ENCODE results near the gene FADS2. TPM values are rescaled to one million over a fixed set of nuclear protein-coding genes. Genes with fewer than 3 reads are reported as not detected.

FADS2 gene
- total and polyA plus RNA-seq, 3 donors from 2014 or later, result 73.5 to 123 (median 80.8) TPM

DNA sequence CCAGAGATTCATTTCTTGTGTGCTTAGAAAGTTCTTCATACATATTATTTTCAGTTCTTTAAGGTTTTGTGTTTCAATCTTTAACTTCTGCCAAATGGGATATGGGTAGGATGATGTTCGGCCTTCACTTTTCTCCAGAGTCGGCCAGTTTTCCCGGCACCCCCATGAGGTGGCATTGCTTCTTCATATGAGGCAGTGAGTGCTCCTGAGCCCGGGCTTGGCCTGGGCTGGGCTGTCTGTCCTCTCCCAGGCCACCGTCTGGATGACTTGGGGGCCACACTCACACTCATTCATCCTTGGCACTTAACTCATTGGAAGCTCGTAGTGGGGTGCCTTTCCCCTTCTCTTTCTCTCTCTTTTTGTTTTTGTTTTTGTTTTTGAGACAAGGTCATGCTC, 23.8 kb downstream of the FADS2 start:
- DNase-seq, result no peak
- no peaks in the 10 kb centered on the region for H3K36me3 ChIP-seq (ENCODE audit: low read depth, missing control alignments)

DNA sequence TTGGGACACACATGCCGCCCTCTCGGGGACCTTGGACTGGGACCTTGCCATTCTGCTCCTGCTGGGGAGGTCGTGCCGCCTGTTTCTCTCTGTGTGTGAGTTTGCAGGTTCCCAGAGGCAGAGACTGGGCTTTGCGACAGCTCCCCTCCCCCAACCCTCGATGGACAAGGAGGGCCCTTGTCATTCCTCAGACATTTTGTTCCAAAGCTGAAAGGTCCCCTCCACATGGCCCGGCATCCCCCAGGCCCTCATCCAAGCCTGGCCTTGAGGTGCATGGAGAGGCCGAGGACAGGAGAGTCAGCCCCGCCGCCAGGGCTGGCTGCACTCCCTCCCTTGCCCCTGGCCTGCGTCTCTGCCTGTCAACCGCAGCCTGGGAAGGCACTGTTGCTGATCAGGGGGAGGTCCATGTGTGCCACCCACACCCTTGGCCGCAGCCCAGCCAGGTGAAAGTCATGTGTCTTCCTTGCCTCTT, 25.6 kb downstream of the FADS2 start:
- peak; percentile 79 for DNase-seq
- 41 to 76% methylated on average over 9 to 10 of the region's 13 CpGs for WGBS, 2 donors
- Histone ChIP-seq H3K4me1 (peaks cover 52% of the 10 kb centered on the region), H3K27me3 (no peaks in the 10 kb centered on the region), H3K27ac (peak overlapping the region; percentile 59 to 69), H3K9me3 (no peaks in the 10 kb centered on the region), H3K36me3 (ENCODE audit: low read depth, missing control alignments) (no peaks in the 10 kb centered on the region), H3K4me3 (no peak overlapping the region)
- TF ChIP-seq, protein P1, sequence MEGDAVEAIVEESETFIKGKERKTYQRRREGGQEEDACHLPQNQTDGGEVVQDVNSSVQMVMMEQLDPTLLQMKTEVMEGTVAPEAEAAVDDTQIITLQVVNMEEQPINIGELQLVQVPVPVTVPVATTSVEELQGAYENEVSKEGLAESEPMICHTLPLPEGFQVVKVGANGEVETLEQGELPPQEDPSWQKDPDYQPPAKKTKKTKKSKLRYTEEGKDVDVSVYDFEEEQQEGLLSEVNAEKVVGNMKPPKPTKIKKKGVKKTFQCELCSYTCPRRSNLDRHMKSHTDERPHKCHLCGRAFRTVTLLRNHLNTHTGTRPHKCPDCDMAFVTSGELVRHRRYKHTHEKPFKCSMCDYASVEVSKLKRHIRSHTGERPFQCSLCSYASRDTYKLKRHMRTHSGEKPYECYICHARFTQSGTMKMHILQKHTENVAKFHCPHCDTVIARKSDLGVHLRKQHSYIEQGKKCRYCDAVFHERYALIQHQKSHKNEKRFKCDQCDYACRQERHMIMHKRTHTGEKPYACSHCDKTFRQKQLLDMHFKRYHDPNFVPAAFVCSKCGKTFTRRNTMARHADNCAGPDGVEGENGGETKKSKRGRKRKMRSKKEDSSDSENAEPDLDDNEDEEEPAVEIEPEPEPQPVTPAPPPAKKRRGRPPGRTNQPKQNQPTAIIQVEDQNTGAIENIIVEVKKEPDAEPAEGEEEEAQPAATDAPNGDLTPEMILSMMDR (IDR thresholded peaks at IDR 0.05), result no peak
- no peak for TF ChIP-seq POLR2A (IDR thresholded peaks at IDR 0.05)
- intact Hi-C loops (cut with DNase I; ENCODE audit: low total_unique reads), result no loop called here

More for the DNA sequence above, 23.8 kb downstream of the FADS2 start:
- H3K4me1 ChIP-seq, result peaks cover 52% of the 10 kb centered on the region
- H3K27ac ChIP-seq, result peak overlapping the region; percentile 59 to 77
- no peak overlapping the region for H3K4me3 ChIP-seq
- H3K27me3 ChIP-seq, result no peaks in the 10 kb centered on the region
- H3K9me3 ChIP-seq, result no peaks in the 10 kb centered on the region
- no peak for TF ChIP-seq POLR2A (IDR thresholded peaks at IDR 0.05)
- TF ChIP-seq, protein P1 (IDR thresholded peaks at IDR 0.05), result no peak
- WGBS, 2 donors, result 56% methylated on average over 6 of the region's 6 CpGs
- intact Hi-C loops (cut with DNase I; ENCODE audit: low total_unique reads), result no loop called here

DNA sequence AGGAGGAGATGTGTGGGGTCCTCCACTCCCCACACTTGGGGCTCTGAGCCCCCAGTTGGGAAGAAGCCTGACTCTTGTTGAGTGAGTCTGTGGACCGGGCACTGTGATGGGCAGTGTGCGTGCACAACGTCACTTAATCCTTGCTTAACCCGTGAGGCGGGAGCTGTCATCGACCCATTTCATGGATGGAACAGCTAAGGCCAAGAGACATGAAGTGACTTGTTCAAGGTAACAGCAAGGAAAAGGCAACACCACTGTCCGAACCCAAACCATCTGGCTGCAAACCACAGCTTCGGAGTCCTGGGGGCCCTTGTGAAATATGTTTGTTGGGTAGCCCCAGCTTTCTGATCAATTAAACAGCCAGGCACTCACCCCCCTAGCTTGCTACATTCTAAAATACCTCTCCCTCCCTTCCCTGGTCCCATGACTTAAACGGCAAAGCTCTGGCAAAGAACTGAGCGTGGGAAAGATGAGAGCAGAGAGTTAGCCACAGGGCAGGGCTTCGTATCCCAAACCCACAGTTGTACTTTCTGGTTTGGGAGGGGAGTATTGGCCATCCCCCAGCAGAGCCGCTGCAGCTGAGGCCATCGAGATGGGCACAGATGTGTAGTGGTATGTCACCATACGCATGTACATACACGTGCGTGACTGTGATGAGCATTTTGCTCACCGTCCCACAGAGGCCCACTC, 26.3 kb downstream of the FADS2 start:
- TF ChIP-seq, protein P1 (IDR thresholded peaks at IDR 0.05), result no peak
- TF ChIP-seq POLR2A (IDR thresholded peaks at IDR 0.05), result no peak
- Histone ChIP-seq H3K27me3 (no peaks in the 10 kb centered on the region), H3K9me3 (no peaks in the 10 kb centered on the region), H3K4me1 (peaks cover 52% of the 10 kb centered on the region), H3K27ac (peak overlapping the region; percentile 59 to 69), H3K4me3 (no peak overlapping the region), H3K36me3 (ENCODE audit: low read depth, missing control alignments) (no peaks in the 10 kb centered on the region)
- 79 to 96% methylated on average over 9 to 17 of the region's 17 CpGs for WGBS, 2 donors
- intact Hi-C loops (cut with DNase I; ENCODE audit: low total_unique reads), result no loop called here
- DNase-seq, result no peak

DNA sequence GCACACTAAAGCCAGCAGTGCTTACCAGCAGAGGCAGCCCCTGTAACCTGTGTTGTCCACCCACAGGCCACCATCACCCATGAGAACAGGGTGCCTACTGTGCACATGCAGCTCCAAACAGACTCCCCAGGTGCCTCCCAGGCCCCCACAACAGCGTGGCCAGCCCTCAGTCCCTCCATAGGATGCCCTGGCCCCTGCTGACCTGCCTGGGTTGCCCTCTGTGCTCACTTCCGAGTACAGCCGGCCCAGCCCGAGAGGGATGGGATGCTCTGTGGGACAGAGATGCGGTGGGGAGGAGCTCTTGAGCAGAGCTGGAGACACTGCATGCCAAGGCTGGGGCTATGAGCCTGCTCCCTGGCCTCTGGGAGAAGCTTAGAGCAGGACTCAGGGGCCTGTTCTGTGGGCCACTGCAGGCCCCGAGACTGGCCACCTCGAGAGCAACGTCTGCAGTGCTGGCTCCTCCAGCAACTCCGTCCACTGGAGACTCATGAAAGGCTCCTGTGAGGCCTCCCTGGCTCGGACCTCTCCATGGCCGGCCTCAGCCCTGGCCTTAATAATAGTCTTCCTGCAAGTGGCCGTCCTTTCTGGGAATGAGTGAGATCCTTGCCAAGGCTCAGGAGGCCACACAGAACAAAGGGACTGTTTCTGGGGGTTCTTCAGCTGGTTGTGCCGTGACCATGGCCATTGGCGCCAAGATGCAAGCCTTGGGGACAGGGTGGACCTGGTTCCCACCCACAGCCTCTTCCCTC, 27.0 kb downstream of the FADS2 start:
- H3K27ac ChIP-seq, result peak overlapping the region in 1 of 2 donors; percentile 69
- H3K4me3 ChIP-seq, result no peak overlapping the region
- TF ChIP-seq, protein P1 (IDR thresholded peaks at IDR 0.05), result no peak
- TF ChIP-seq POLR2A (IDR thresholded peaks at IDR 0.05), result no peak
- peak; percentile 47 for DNase-seq
- no peaks in the 10 kb centered on the region for H3K9me3 ChIP-seq
- no peaks in the 10 kb centered on the region for H3K27me3 ChIP-seq
- 70 to 90% methylated on average over 2 to 14 of the region's 14 CpGs for WGBS, 2 donors
- H3K4me1 ChIP-seq, result peaks cover 57% of the 10 kb centered on the region
- no peaks in the 10 kb centered on the region for H3K36me3 ChIP-seq (ENCODE audit: low read depth, missing control alignments)
- intact Hi-C loops (cut with DNase I; ENCODE audit: low total_unique reads), result no loop called here
